ENCODE data around the gene PIK3C2G. TPM values are rescaled to one million over a fixed set of nuclear protein-coding genes. Genes with fewer than 3 reads are reported as not detected.

PIK3C2G gene
- total RNA-seq, 1 experiment from 2014 or later = not detected

GRCh38 chr12:18270958-18271460 is 9.7 kb downstream of the PIK3C2G start:
- no peak for DNase-seq (ENCODE audit: low read depth)

GRCh38 chr12:18275981-18276380 is 14.7 kb downstream of the PIK3C2G start:
- peak; percentile 75 for DNase-seq (ENCODE audit: low read depth)

- DNase-seq (ENCODE audit: low read depth) = peak; percentile 17
These were observed 15.9 kb downstream of the PIK3C2G start for GRCh38 chr12:18277196-18277595.

- no peak for DNase-seq (ENCODE audit: low read depth)
These were observed 19.4 kb downstream of the PIK3C2G start for GRCh38 chr12:18280728-18281127.

GRCh38 chr12:18281941-18282340 is 20.6 kb downstream of the PIK3C2G start:
- no peak for DNase-seq (ENCODE audit: low read depth)

- DNase-seq (ENCODE audit: low read depth) = no peak
These were observed 22.5 kb downstream of the PIK3C2G start for GRCh38 chr12:18283831-18284230.

- DNase-seq (ENCODE audit: low read depth) = no peak
These were observed 23.1 kb downstream of the PIK3C2G start for GRCh38 chr12:18284386-18284785.

- DNase-seq (ENCODE audit: low read depth) = no peak
These were observed 23.8 kb downstream of the PIK3C2G start for GRCh38 chr12:18285161-18285560.

- DNase-seq (ENCODE audit: low read depth) = no peak
These were observed 29.1 kb downstream of the PIK3C2G start for GRCh38 chr12:18290386-18290785.

GRCh38 chr12:18294889-18295288 is 33.6 kb downstream of the PIK3C2G start:
- DNase-seq (ENCODE audit: low read depth) = no peak

GRCh38 chr12:18296201-18296908 is 35.0 kb downstream of the PIK3C2G start:
- DNase-seq (ENCODE audit: low read depth) = peak; percentile 17

- peak; percentile 18 for DNase-seq (ENCODE audit: low read depth)
These were observed 35.6 kb downstream of the PIK3C2G start for GRCh38 chr12:18296909-18297280.

GRCh38 chr12:18297902-18298301 is 36.6 kb downstream of the PIK3C2G start:
- DNase-seq (ENCODE audit: low read depth) = no peak

- DNase-seq (ENCODE audit: low read depth) = no peak
These were observed 41.6 kb downstream of the PIK3C2G start for GRCh38 chr12:18302809-18303430.

GRCh38 chr12:18304609-18305008 is 43.3 kb downstream of the PIK3C2G start:
- no peak for DNase-seq (ENCODE audit: low read depth)

- no peak for DNase-seq (ENCODE audit: low read depth)
These were observed 45.0 kb downstream of the PIK3C2G start for GRCh38 chr12:18306311-18306710.

- DNase-seq (ENCODE audit: low read depth) = no peak
These were observed 52.0 kb downstream of the PIK3C2G start for GRCh38 chr12:18313306-18313705.

GRCh38 chr12:18320036-18320617 is 58.8 kb downstream of the PIK3C2G start:
- peak; percentile 71 for DNase-seq (ENCODE audit: low read depth)

- no peak for DNase-seq (ENCODE audit: low read depth)
These were observed 59.7 kb downstream of the PIK3C2G start for GRCh38 chr12:18320976-18321375.

- DNase-seq (ENCODE audit: low read depth) = peak; percentile 26
These were observed 61.8 kb downstream of the PIK3C2G start for GRCh38 chr12:18323159-18323558.

GRCh38 chr12:18327036-18327435 is 65.7 kb downstream of the PIK3C2G start:
- no peak for DNase-seq (ENCODE audit: low read depth)

- no peak for DNase-seq (ENCODE audit: low read depth)
These were observed 70.9 kb downstream of the PIK3C2G start for GRCh38 chr12:18332173-18332572.

GRCh38 chr12:18339633-18340032 is 78.3 kb downstream of the PIK3C2G start:
- DNase-seq (ENCODE audit: low read depth) = no peak
